Measurements from ENCODE around the gene SHROOM4.
A peak's percentile ranks its signal among the peaks of the same experiment; 100 is the strongest.

The SHROOM4 gene

DNA sequence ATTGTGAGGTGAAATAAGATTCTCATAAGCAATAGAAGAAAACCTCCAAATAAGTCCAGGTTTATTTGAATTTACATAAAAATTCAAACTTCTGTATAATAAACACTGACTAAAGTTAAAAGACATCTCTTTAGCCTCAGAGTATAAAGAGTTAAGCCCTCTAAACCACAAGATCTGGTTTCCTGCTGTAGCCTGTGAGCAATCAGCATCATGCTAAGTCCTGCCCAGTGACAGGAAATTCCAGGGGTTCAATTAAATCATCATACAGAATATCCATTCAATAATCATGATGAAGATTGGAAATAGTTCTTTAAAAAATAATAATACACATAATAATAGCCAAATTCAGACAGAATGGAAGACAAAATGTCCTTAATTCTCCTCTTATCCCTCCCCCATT is 204.2 kb downstream of the SHROOM4 start:
- DNase-seq = no peak

GRCh38 chrX:50606300-50606950 is 207.6 kb downstream of the SHROOM4 start:
- DNase-seq = no peak

- DNase-seq = no peak
These were observed 217.9 kb downstream of the SHROOM4 start for GRCh38 chrX:50596056-50596455.

DNA sequence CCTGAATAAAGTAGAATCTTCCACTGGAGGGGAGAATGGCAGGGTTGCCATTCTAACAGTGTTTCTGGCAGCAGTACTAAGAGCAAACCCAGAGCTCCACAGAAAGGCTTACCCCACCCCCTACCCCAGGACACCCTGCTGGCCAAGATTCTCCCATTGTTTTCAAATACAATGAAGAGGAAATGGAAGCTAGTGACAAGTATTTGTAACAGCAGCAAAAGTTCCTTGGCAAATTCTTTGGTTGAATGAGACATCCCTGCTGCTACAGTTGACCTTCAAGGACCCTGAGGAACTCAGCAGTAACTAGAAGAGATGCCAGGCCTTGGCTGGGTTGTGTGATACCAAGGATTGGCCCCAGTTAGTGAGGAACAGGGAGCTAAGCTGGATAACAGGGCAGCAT is 219.2 kb downstream of the SHROOM4 start:
- no peak for DNase-seq

GRCh38 chrX:50586980-50587379 is 227.0 kb downstream of the SHROOM4 start:
- DNase-seq = no peak

DNA sequence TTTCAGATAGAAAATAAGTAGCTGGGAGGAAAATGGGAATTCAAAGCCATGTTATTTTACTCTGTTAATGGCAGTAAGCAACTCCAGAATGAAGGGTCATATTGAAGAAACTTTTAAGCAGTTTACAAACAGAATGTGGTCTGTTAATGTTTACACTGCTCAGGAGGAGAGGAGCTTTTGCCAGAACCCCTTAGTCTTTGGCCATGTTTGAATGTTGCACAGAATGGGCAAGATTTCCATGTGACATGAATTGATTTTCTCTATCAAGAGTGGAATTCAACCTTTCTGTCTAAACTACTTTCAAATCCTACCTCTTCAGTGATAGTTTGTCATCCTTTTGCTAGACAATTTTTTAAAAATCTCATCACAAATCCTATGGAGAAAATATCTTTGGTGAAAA is 227.6 kb downstream of the SHROOM4 start:
- DNase-seq = no peak

GRCh38 chrX:50581405-50581804 is 232.6 kb downstream of the SHROOM4 start:
- no peak for DNase-seq

DNA sequence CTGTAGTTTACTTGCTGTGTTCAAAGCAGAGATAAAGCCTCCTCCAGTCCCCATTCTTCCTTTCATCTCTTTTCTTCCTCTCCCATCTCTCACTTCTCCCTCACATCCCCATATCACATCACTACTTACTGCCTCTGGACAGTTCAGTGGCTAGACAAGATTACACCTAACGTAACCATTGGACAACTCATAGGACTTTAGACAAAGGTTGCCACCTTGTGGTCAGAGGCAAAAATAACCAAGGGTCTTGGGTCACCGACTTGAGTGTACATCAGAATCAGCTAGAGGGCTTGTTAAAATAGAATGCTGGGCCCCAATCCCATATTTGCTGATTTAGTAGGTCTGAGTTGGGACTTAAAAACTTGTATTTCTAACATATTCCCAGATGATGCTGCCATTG is 234.0 kb downstream of the SHROOM4 start:
- peak; percentile 1 for DNase-seq

DNA sequence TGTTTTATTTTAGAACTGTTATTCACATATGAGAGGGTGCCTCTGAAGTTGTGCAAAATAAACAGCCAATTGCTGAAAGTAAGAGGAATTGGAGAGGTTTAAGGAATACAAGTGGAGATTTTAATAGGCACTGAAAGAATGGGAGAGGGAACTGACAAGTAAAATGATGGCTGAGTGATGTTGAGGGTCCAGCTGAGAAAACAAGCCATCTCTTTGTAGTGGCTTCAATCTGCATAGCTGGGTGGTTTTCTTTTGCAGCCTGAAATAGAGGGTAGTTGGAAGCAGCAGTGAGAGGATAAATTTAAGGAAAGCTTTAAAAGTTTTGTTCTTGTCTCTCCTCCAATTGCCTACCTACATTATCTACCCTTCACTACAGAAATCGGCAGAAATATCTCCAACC is 236.7 kb downstream of the SHROOM4 start:
- no peak for DNase-seq

DNA sequence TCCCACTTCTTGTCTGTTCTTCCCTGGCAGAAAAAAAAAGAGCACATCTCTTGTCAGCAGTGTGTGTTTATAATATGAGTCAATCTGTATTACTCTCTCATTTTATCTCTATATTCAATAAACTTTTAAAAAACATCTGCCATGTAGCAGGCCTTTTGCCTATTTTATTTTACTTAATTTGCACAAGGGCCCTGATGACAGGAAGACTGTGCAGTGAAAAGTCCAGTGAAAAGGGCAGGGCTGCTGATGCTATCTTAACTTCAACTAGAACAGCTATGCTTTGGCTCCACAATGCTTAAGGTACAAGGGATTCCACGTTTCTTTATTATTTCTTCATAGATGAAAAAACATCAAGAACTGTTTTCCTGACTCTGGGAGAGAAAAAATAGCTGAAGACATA is 246.4 kb downstream of the SHROOM4 start:
- no peak for DNase-seq

DNA sequence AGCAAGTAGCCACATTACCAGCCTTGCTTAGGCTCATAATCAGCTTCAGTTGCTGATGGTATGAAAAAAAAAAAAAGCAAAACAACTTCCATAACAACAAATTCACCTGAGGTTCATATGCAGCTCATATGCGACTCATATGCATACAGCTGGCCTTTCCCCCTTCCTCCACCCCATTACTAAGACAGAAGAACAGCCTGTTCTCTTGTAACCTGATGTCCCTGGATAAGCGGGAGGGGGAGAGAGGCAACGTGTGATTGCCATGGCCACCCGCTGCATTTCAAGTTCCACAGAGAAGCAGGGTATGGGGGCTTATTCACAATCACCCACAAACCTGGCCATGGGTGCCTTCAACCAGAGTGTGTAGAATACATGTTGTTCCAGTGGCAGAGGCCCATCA is 248.3 kb downstream of the SHROOM4 start:
- no peak for DNase-seq

All from NCI-H2171 treated with DMSO at 0.1 percent for 48 hours (cell line).